AG09319 (cell line): Measurements from ENCODE around the gene PELI2.
A peak's percentile ranks its signal among the peaks of the same experiment; 100 is the strongest.

ENCODE experiments used
- DNase-seq: peaks from one replicate; pipeline ENCODE4 v3.0.0-alpha.2; 2010; ENCODE audit warnings: low read depth; ENCODE audit errors: extremely low read depth
- TF ChIP-seq, protein P1 (sequence below): IDR thresholded peaks from 2 replicates; pipeline ENCODE4 v1.5.1; 2011; ENCODE audit warnings: low read depth, mild to moderate bottlenecking, inconsistent platforms, low read length, moderate library complexity

PELI2 gene

DNA sequence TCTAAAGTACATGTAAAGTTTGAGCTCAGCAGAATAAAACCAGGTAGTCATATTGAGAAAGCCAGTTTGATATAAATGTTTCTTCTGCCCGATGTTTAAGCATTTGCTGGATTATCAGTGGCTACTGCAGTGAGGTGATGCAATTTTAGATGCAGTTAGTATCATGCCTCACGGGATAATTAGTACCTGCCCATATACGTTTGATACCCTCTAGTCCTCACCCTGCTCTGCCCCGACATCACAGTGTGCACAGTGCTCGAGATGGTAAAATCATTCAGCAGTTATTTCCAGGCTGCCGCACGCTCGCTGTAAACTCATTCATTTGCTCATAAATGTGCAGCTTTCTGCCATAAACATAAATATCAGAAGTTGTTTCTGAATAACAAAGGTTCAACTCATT, 152.7 kb downstream of the PELI2 start:
- TF ChIP-seq, protein P1, sequence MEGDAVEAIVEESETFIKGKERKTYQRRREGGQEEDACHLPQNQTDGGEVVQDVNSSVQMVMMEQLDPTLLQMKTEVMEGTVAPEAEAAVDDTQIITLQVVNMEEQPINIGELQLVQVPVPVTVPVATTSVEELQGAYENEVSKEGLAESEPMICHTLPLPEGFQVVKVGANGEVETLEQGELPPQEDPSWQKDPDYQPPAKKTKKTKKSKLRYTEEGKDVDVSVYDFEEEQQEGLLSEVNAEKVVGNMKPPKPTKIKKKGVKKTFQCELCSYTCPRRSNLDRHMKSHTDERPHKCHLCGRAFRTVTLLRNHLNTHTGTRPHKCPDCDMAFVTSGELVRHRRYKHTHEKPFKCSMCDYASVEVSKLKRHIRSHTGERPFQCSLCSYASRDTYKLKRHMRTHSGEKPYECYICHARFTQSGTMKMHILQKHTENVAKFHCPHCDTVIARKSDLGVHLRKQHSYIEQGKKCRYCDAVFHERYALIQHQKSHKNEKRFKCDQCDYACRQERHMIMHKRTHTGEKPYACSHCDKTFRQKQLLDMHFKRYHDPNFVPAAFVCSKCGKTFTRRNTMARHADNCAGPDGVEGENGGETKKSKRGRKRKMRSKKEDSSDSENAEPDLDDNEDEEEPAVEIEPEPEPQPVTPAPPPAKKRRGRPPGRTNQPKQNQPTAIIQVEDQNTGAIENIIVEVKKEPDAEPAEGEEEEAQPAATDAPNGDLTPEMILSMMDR: no peak

DNA sequence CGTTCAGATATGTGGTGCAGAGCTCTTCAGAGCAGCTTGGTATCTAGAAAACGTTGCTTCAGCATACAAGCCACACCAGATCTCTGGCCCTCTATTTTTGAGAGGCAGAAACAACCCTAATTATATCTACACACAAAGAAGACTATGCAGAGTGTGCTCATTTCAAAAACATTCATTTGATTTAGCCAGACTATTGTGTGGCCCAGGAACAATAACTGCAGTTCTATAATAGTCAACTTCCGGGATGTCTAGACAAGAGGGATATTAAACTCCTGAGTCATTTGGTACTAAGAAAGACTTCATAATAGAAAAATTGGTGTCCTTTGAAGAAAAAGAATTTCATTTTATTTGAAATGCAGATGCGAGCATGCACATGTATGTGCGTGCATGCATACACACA, 153.8 kb downstream of the PELI2 start:
- DNase-seq: no peak
- TF ChIP-seq, protein P1: no peak

More for the DNA sequence above, 152.7 kb downstream of the PELI2 start:
- DNase-seq: no peak

DNA sequence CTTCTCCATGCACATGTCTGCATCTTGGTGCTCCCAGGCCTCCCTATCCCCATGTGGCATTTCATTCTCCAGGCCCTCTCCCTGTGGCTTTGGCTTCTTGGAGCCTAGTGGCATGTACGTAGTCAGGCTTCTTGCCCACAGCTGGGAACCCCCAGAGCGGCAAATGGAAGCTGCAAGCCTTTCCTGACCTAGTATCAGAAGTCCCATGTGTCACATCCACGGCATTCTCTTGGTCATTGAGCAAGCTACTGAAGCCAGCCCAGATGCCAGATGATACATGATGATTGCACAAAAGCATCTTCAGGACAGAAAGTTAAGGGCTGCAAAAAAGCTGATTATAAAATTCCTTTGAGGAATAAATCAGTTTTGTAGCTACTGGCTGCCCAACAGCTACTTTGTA, 154.9 kb downstream of the PELI2 start:
- DNase-seq: peak; percentile 15
- TF ChIP-seq, protein P1: no peak

- no peak for DNase-seq
- TF ChIP-seq, protein P1: no peak
Observed at GRCh38 chr14:56273951-56274350, 155.7 kb downstream of the PELI2 start.

DNA sequence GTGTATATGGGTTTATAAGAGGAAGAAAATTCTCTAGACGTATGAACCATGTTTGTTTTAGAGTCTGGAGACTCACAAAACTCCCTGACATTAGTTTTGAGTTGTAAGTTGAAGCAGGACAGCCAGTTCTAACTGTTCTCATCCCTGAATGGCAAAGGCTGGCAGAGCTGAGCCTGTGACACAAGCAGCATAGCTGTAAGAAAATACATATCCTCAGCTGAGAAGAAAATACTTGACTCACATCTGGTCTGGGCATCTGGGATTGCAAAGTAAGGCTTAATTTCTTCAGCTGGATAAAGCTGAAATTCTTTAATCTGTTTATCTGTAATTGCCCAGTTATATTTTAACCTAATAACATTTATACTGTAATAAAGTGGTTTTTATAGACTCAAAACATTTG, 156.3 kb downstream of the PELI2 start:
- DNase-seq: no peak
- TF ChIP-seq, protein P1: no peak

DNA sequence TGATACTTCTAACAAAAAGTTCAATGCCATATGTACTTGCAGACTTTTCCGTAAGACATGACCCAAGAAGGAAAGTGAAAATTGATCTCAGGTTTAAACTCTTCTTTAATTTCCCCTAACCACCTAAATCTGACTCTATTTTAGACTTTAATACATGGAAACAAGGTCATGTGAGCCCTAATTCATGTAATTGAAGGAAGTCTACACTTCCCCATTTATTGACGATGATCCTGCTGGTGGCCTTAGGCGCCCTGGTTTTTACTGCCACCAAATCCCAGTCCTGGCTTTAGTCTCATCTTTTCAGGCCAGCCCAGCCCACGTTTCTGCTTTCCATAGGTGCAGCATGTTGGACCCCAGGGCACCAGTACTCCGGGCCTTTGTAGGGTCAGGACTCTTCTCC, 157.9 kb downstream of the PELI2 start:
- TF ChIP-seq, protein P1: no peak
- DNase-seq: no peak

GRCh38 chr14:56278383-56278782, 160.2 kb downstream of the PELI2 start:
- TF ChIP-seq, protein P1: no peak

More at GRCh38 chr14:56278383-56278782, 160.2 kb downstream of the PELI2 start:
- no peak for DNase-seq
